Measurements from ENCODE around the gene PDE8A.
"Not testable (repeated sequence)": the region's sequence is repeated elsewhere in the genome, so short reads cannot be mapped to it uniquely, and the experiment has no call there.

PDE8A gene

DNA sequence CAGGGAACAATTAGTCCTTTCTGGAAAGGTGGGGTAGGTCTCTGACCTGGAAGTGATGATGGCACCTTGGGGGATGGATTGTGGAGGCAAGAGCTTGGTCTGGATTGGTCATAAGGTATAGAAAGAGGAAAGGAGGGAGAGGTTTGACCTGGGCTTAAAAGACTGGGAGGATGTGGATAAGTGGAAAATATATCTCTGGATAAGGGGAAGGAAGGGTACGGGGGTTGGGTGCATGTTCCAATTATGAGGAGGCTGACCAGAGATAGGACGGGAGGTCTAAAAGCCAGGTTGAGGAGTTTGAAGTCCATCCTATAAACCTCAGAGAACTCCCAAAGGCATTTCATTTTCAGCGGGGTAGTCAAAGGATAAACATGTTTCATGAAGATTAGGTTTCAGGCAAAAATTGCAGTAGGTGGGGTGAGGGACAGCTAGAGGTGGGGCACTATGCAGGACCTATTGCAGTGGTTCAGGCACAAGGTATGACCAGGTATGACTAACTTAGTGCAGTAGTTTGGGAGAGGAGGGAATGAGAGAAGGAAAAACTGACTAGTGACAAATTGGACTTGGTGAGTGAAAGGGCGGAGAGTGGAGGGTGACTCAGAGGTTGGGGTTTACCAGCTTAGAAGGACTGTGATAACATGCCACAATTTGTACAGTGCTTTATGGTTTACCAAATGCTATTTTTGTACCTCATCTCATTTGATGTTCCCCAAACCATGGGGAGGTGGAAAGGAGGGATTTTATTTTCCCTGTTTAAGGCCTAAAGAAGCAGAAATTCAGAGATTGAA is 10.7 kb downstream of the PDE8A start:
- peak; percentile 43 to 46 for DNase-seq

DNA sequence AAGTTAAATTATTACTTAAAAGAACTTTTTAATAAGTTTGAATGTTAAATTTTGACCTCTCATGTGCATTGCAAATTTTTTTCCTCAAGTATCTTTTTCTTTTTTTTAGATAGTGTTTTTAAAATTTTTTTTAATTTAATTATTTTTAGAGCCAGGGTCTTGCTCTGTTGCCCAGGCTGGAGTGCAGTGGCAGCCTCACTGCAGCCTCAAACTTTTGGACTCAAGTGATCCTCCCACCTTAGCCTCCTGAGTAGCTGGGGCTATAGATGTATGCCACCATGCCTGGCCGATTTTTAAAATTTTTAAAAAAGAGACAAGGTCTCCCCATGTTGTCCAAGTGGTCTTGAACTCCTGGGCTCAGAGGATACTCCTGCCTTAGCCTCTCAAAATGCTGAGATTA is 14.4 kb downstream of the PDE8A start:
- DNase-seq, result no peak

DNA sequence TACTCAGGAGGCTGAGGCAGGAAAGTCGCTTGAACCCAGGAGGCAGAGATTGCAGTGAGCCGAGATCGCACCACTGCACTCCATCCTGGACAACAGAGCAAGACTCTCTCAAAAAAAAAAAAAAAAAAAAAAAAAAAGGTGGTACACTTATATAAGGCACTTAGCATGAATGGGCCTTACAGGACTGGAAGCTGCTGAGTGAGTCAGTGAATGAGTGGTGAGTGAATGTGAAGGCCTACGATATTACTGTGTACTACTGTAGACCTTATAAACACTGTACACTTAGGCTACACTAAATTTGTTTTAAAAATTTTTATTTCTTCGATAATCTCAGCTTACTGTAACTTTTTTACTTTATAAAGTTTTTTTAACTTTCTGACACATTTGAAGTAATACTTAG is 15.1 kb downstream of the PDE8A start:
- DNase-seq, result not testable (repeated sequence)

DNA sequence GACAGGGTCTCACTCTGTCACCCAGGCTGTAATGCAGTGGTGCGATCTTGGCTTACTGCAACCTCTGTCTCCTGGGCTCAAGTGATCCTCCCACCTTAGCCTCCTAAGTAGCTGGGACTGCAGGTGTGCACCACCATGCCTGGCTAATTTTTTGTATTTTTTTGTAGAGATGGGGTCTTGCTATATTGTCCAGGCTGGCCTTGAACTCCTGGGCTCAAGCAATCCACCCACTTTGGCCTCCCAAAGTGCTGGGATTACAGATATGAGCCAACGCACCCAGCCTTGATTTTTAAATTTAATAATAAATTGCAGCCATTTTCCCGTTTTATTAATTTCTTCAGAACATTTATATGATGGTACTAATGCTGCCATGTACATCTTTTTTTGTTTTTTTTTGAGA is 15.6 kb downstream of the PDE8A start:
- not testable (repeated sequence) for DNase-seq

DNA sequence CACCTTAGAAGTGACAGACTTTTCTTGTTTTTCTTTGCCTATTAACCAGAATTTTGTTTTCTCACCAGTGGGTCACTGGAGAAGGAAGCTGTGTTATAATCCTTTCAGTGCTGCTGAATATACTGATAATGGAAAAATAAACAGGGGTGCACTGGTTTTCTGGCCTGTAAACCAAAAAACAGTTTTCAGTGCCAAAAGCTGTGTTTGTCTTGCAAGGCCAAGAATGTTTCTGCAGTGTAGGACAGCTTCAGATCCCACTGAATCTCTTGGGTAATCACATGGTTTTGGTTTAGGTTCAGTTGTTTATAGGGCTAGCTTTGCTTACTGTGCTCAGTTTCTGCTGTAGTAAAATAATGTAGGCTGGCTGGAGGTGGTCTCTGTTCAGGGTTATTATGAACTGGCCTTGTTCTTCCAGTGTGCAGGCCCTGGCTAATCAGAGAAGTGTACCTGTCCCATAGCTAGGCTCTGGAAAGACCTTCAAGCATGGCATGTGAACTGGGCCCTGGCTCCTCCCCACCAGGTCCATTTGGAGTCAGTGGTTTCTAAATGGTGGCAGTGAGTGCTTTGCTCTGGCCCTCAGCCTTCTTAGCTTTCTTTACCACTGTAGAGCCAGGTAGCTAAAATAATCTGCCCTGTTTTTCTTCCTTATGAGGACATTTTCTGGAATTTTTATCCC is 18.7 kb downstream of the PDE8A start:
- no peak for DNase-seq

DNA sequence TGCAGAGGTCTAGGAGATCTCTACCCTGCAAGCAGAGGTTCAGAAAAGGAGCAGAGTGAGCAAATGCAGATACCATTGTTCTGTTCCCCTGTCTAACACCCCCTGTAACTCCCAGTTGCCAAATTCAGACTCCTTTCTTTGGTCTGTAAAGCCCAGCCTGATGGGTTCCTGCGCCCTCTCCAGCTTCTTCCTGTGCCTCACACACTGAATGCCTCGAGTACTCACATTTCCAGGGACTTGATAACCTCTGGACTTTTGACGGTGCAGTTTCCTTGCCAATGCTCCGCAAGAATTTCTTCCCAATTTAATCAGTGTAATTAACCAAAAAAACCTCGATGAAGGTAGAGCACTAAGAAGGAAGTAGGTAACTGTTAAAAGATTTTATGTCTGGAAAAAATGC is 19.3 kb downstream of the PDE8A start:
- DNase-seq, result no peak

DNA sequence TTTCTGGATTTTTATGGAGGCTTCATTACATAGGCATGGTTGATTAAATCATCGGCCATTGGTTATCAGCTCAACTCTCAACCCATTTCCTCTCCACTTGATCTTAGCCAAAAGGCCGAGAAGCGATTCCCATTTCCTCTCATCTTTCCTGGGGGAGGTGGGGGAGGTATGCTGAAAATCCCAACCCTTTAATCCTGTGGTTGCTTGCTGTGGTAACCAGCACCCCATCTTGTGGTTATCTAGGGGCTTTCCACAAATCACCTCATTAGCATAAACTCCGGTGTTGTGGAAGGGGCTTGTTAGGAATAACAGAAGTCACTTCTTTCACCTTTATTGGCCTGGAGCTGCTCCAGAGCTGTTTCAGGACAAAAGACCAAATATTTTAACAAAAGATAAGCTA is 20.9 kb downstream of the PDE8A start:
- no peak for DNase-seq

DNA sequence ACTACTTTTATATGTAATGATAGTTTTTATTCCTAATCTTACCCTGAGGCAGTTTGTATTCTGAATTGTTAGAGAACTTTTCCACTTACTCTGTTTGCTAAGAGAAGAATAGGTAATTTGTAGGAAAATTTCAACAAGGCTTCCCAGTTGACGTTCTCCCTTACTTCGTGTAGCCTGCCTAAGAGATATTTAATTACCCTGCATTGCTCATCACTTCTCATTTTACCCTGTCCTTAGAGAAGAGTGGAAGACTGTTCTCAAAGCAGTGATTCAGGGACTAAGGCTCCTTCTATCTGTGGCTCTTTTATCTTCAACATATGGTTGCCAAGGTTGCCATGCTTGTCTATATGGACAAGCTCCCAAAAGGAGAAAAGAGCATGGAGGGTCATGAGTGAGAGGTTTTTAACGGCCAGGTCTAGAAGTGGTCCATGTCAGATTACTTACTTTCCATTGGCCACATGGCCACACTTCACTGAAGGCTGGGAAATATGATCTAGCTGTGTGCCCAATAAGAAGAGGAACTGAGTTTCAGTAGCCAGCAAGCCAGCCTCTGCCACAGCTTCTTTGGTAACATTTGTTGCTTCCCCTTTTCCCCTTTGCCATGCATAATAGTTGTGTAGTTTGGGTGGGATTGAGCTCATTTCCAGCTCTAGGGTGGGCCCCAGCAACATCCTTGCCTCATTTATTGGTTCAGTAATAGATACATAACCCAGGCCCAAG is 22.1 kb downstream of the PDE8A start:
- no peak for DNase-seq

DNA sequence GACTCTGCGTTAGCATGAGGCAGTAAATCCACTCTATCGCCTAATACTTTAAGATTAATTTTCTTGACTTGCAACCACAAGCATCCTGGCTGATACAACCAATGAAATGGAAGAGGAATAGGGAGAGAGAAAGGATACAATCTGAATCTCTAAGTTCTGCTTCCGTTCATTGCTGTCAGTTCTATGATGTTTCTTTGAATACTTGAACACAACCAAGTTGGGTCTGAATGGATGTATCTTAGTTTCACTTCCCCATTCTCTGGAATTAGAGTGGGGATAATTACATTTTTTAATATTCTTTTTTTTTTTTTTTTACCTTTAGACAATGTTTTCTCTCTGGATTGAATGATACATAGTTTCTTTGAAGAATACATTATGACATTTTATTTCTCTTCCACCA is 22.9 kb downstream of the PDE8A start:
- no peak for DNase-seq

DNA sequence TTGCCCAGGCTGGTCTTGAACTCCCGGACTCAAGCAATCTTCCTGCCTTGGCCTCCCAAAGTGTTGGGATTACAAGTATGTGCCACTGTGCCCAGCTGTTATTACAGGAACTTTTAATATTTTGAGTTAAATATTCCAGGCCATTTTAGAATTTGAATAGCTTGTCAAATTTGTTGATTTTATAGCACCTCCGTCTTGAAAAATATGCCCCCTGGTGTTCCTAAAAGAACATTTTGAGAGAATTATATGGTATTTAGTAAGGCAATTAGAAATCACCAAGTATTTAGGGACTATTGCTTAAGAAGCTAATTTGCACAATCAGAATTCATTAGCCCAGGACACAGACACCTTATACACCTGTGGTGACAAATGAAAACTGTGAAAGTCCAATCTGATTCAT is 23.7 kb downstream of the PDE8A start:
- DNase-seq, result no peak

DNA sequence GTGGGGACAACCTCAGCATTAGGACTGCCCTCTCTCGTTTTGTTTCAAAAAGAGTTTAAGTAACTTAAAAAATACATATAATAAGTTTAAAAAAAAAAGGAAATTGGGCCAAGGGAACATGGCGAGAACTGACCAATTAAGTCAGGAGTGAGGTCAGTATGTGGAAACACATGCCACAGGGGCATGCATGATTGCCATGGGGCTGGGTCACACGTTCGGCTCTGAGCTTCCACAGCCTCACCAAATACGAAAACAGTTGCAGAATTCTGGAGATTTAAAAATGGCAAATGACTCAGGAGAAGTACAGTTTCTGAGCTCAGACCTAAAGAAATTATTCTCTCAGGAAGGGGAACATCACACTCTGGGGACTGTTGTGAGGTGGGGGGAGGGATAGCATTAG is 24.1 kb downstream of the PDE8A start:
- no peak for DNase-seq

DNA sequence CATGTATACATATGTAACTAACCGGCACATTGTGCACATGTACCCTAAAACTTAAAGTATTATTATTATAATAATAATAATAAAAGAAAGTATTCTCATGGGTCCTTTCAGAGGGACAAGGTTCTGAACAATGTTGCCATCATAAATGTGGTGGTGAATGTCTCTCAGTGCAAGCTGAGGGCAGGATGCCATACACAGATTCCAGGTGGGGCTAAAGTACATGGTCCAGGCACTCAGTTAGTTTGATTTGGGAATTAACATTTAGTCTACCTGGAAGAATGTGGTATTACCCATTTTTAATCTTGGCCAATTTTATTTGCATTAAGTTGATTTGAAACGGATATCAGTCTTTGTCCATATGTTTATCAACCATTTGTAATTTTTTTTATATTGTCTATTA is 24.5 kb downstream of the PDE8A start:
- DNase-seq, result no peak

DNA sequence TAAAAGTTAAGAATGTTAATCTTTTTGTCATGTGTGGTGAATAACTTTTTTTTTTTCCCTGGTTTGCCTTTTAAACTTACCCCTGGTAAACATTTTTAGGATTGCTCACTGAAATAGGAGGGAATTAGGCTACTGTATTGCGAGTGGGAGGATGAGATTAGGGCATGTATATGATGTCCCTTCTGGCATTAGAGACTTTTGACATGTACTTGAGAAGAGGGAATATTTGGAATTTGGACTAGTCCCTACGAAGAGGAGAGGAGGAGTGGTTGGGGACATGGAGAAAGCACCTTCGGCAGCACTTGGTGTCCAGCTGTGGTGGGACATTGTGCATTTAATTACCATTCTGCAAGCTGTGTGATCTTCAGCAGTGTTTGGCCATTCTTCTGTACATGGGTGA is 25.0 kb downstream of the PDE8A start:
- DNase-seq, result no peak

DNA sequence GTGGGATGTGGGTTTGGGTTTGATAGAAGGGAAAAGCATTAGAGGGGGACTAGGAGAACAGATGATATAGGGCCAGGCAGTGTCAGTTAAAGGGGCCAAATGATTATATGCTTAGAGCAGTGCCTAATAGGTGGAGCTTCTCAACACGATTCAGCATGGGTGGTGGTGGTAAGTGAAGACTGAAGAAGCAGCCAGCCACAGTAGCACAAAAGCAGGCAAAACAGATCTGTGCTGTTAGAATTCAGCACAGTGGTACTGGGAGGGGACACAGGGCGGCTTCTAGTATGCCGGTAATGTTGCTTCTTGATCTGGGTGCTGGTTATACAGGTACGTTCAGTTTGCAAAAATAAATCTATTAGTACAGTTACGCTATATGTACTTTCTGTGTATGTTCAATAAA is 25.5 kb downstream of the PDE8A start:
- no peak for DNase-seq

DNA sequence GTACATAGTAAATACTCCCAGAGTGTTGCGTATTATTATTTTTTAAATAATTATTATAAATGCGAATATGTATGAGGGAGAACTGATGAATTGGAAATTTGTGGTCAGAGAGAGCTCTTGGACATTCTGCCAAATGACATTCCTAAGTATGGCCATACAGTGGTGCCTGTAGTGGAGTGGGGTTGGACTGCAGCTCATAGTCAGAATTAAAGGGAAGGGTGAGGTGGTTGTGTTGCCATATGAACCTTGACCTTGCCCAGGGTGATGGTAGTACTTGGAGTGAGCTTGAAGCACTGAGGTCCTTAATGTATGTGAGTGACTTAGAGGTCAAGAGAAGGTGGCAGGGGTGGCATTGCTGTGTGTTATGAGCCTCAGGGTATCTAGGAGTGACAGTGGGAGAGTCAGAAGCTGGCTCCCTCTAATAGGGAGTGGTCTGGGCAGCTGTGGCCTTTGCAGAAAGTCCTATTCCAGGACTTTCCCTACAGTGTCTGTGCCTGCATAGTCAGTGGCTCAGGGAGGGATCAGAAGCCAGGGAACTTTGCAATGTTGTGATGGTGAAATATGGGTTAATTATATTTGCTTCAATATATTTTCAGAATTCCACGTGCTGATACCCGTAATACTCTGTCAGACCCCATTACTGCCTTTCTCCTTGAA is 26.2 kb downstream of the PDE8A start:
- DNase-seq, result no peak

DNA sequence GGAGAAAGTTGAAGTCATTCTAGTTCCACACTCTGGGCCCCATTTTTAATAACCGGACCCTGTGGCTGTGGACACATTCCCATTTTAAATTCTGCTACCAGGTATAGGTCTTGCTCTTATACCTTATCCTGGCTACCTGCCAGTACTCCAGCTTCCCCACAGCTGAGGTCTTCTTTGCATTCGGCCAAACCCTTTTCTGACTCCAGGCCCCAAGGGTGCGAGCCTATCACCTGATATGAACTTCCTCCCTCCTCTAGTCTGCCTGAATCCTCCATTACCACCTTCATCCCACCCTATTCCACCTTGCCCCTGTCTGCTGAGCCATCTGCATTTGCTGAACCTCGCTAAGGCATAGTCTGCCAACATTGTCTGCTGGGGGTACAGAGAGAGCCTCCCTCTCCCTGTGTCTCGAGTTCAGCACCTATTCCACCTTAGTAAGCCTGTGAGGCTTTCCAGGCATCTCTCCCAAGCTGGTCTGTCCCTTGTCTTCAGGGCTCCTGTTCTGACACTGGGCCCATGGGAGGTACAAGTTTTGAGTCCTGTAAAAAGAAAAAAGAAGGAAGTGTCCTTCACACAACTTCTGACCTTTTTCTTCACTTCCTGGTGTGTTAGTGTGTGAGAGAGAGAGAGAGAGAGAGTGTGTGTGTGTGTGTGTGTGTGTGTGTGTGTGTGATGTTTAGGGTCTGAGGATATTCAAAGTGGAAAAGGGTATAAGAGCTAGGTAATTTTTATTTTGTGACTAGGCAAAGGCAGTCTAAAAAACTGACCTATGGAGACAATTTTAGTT is 27.0 kb downstream of the PDE8A start:
- DNase-seq, result no peak

DNA sequence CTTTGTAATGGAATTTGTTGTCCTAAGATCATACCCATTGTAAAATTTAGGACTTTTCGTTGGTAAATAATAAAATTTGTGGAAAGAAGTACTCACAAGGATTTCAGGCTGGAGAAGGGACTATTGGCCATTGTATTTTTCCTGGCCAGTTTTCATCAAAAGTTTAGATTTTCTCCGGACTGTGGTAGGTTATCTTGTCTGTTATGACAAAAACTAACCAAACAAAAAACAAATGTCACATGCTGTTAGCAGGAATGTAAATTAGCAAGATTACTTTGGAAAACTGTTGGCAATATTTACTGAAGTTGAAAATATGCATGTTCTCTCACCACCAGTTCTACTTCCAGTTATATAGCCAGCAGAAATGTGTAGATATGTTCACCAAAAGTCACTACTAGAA is 27.8 kb downstream of the PDE8A start:
- DNase-seq, result no peak

DNA sequence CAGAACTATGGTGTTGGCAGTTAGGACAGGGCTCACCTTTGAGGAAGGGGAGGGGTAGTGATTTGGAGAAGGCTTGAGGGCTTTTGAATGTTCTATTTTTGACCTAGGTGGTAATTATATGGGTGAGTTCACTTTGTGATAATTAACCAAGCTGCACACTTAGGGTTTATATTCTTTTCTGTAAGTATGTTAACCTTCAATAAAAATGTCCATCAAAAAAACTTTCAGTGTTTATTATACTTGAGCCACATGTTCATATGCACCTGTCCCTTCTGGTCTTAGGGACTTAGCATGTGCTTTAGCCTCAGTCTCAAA is 28.4 kb downstream of the PDE8A start:
- DNase-seq, result no peak

DNA sequence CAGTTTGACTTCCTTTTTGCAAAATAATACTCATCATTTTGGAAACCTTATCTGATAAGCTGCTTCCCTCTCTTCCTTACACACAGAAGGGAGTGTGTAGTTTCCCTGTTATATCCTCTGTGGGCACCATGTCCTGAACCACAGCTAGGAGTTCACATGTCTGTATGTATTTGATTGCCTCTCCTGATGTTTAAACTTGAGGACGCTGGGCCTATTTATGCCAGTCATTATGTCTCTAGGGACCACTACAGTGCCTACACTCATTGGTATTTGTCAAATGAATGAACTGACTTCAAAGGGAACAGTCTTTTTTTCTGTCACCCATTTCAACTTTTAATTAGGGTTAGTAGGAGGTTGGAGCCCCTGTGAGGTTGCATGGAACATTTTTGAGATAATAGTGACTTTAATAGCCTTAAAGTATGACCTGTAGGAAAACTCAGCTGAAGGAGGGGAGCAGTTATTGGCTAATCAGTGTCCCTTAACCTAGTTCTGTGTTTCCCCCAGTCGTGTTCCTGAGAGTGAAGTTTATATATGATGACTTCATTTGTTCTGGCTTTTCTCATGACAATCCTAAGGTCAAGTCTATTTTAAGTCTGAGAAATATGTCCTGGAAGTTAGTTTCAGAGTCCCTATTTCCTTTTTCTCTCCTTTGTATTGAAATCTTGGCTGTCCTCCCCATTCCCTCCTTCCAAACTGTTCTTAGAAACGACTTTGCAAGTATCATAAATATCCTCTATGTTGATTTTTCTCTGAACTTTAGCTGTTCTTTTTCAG is 28.9 kb downstream of the PDE8A start:
- no peak for DNase-seq

DNA sequence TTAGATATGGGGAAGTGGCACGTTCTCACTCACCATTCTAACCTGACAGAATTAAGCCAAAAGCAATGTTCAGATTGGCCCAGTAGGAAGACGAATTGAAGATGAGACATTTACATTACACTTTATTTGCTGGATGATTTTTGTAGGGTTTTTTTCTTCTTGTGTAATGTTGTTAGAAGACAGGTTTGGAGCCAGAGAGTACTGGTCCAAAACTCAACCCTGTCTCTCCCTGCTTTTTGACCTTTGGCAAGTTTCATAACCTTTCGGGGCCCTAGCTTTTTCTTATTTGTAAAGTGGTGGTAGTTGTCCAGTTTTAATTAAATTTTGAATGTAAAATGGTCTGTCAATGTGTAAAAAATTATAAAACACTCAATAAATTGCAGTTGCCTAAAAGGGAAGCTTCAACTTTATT is 29.5 kb downstream of the PDE8A start:
- no peak for DNase-seq

DNA sequence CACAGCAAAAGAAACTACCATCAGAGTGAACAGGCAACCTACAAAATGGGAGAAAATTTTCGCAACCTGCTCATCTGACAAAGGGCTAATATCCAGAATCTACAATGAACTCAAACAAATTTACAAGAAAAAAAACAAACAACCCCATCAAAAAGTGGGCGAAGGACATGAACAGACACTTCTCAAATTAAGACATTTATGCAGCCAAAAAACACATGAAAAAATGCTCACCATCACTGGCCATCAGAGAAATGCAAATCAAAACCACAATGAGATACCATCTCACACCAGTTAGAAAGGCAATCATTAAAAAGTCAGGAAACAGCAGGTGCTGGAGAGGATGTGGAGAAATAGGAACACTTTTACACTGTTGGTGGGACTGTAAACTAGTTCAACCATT is 30.1 kb downstream of the PDE8A start:
- not testable (repeated sequence) for DNase-seq

DNA sequence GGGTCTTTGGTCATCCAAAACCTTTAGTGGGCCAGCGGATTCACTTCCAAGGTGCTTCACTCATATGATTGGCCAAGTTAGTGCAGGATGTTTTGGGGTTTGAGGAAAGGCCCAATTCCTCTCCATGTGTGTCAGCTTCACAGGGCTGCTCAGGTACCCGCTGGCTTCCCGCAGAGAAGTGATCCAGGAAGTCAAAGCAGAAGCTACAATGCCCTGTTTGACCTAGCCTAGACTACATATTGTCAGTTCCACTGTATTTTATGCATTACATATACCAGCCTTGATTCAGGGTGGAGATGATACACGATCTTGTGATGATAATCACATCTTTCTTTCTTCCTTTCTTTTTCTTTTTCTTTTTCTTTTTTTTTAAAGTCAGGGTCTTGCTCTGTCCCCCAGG is 32.1 kb downstream of the PDE8A start:
- no peak for DNase-seq
